Loucy (cell line): ENCODE results near the gene OTC.
A peak's percentile ranks its signal among the peaks of the same experiment; 100 is the strongest.

Source experiments
- H2AFZ ChIP-seq: fragments of 200-600 bp; sonication (generic); 2 replicates; pipeline ENCODE4 v1.6.0; 2016; ENCODE audit warnings: antibody characterized with exemption, mild to moderate bottlenecking, low read length, moderate library complexity
- H3F3A ChIP-seq: fragments of 200-600 bp; 2 replicates; pipeline ENCODE4 v1.6.0; 2016; ENCODE audit warnings: antibody characterized with exemption, low read depth, mild to moderate bottlenecking
- H3K27me3 ChIP-seq: fragments of 200-600 bp; sonication (generic); 2 replicates; pipeline ENCODE4 v1.6.1; 2014; ENCODE audit warnings: low read length, mild to moderate bottlenecking; ENCODE audit not compliant: insufficient read depth, poor library complexity, severe bottlenecking
- H3K36me3 ChIP-seq: fragments of 200-600 bp; sonication (generic); 2 replicates; pipeline ENCODE4 v1.6.1; 2016; ENCODE audit warnings: low read length; ENCODE audit not compliant: insufficient read depth
- H3K4me1 ChIP-seq: fragments of 200-600 bp; sonication (generic); 2 replicates; pipeline ENCODE4 v1.5.1; 2014; ENCODE audit warnings: low read length, mild to moderate bottlenecking; ENCODE audit not compliant: insufficient read depth, poor library complexity, severe bottlenecking
- H3K4me2 ChIP-seq: fragments of 200-600 bp; sonication (generic); 2 replicates; pipeline ENCODE4 v1.6.0; 2014; ENCODE audit warnings: antibody characterized with exemption, low read length, low read depth, mild to moderate bottlenecking; ENCODE audit not compliant: poor library complexity, severe bottlenecking
- H3K4me3 ChIP-seq: fragments of 200-600 bp; sonication (generic); 2 replicates; pipeline ENCODE4 v1.5.1; 2014; ENCODE audit warnings: low read length, mild to moderate bottlenecking, mixed read lengths; ENCODE audit not compliant: poor library complexity, severe bottlenecking
- H3K79me2 ChIP-seq: fragments of 200-600 bp; sonication (generic); 2 replicates; pipeline ENCODE4 v1.6.1; 2014; ENCODE audit warnings: low read length; ENCODE audit not compliant: insufficient read depth
- H3K9ac ChIP-seq: fragments of 200-600 bp; sonication (generic); 2 replicates; pipeline ENCODE4 v1.6.0; 2014; ENCODE audit warnings: mild to moderate bottlenecking, low read depth, low read length, moderate library complexity; ENCODE audit not compliant: poor library complexity, severe bottlenecking
- H3K9me2 ChIP-seq: fragments of 200-600 bp; sonication (generic); replicated peaks from 2 replicates; pipeline ENCODE4 v1.6.1; 2016; ENCODE audit warnings: low read depth, low read length, mixed read lengths
- H3K9me3 ChIP-seq: fragments of 200-600 bp; sonication (generic); 2 replicates; pipeline ENCODE4 v1.6.1; 2014; ENCODE audit warnings: mild to moderate bottlenecking, antibody characterized with exemption, low read length, low read depth; ENCODE audit not compliant: insufficient read depth
- H4K20me1 ChIP-seq: fragments of 200-600 bp; sonication (generic); 2 replicates; pipeline ENCODE4 v1.6.0; 2014; ENCODE audit warnings: antibody characterized with exemption, low read length, mild to moderate bottlenecking; ENCODE audit not compliant: insufficient read depth, poor library complexity, severe bottlenecking
- EZH2phosphoT487 ChIP-seq: fragments of 200-600 bp; IDR thresholded peaks from 2 replicates; pipeline ENCODE4 v1.6.1; 2018; ENCODE audit warnings: antibody characterized with exemption, mild to moderate bottlenecking, moderate library complexity, borderline replicate concordance
- TF ChIP-seq, protein P1 (sequence below): fragments of 200-600 bp; sonication (generic); conservative IDR thresholded peaks from 2 replicates; pipeline ENCODE4 v1.5.1; 2014; ENCODE audit warnings: mild to moderate bottlenecking, antibody characterized with exemption, low read length

Gene OTC

DNA sequence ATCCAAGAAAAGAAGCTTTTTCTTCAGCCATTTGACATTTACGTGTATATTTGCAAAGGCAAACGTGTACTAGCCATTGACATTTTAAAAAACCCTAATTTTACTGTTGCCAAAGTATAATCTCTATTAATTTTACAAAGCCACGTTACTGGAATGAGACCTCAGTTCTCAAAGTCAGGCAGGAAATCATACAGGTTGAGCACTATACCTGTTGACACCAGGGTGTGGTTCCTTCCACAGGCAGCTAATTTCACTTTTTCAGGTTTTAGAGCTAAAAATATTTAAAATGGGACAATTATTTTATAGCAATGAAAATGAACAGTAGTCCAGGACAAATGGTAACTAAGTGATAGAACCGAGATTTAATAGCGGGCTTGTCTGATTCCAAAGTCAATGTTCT, 31.6 kb upstream of the OTC start:
- H3K36me3 ChIP-seq = peaks cover 24% of the 10 kb centered on the region
- peak overlapping the region; percentile 97 for H3K4me3 ChIP-seq
- no peak overlapping the region for H2AFZ ChIP-seq
- H3K9ac ChIP-seq = peak overlapping the region; percentile 98
- no peaks in the 10 kb centered on the region for H3K9me2 ChIP-seq
- H4K20me1 ChIP-seq = no peaks in the 10 kb centered on the region
- peaks cover 84% of the 10 kb centered on the region for H3K79me2 ChIP-seq
- H3K27me3 ChIP-seq = no peaks in the 10 kb centered on the region
- H3K4me2 ChIP-seq = peak overlapping the region; percentile 99
- TF ChIP-seq, protein P1, sequence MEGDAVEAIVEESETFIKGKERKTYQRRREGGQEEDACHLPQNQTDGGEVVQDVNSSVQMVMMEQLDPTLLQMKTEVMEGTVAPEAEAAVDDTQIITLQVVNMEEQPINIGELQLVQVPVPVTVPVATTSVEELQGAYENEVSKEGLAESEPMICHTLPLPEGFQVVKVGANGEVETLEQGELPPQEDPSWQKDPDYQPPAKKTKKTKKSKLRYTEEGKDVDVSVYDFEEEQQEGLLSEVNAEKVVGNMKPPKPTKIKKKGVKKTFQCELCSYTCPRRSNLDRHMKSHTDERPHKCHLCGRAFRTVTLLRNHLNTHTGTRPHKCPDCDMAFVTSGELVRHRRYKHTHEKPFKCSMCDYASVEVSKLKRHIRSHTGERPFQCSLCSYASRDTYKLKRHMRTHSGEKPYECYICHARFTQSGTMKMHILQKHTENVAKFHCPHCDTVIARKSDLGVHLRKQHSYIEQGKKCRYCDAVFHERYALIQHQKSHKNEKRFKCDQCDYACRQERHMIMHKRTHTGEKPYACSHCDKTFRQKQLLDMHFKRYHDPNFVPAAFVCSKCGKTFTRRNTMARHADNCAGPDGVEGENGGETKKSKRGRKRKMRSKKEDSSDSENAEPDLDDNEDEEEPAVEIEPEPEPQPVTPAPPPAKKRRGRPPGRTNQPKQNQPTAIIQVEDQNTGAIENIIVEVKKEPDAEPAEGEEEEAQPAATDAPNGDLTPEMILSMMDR = no peak
- TF ChIP-seq EZH2phosphoT487 = no peak
- H3K9me3 ChIP-seq = no peaks in the 10 kb centered on the region
- H3F3A ChIP-seq = peaks cover 17% of the 10 kb centered on the region; the same call in 1 of the 2 replicates
- peaks cover 72% of the 10 kb centered on the region for H3K4me1 ChIP-seq

GRCh38 chrX:38326086-38326485, 26.3 kb upstream of the OTC start:
- Histone ChIP-seq H3K9me2 (no peaks in the 10 kb centered on the region), H3F3A (no peaks in the 10 kb centered on the region), H3K27me3 (no peaks in the 10 kb centered on the region), H3K4me1 (peaks cover 52% of the 10 kb centered on the region), H3K9ac (peak overlapping the region; percentile 98), H2AFZ (no peak overlapping the region), H3K4me2 (peak overlapping the region; percentile 99), H3K4me3 (peak overlapping the region; percentile 97), H3K9me3 (no peaks in the 10 kb centered on the region), H4K20me1 (no peaks in the 10 kb centered on the region), H3K79me2 (peaks cover 58% of the 10 kb centered on the region), H3K36me3 (no peaks in the 10 kb centered on the region)
- TF ChIP-seq, protein P1 = no peak
- no peak for TF ChIP-seq EZH2phosphoT487

DNA sequence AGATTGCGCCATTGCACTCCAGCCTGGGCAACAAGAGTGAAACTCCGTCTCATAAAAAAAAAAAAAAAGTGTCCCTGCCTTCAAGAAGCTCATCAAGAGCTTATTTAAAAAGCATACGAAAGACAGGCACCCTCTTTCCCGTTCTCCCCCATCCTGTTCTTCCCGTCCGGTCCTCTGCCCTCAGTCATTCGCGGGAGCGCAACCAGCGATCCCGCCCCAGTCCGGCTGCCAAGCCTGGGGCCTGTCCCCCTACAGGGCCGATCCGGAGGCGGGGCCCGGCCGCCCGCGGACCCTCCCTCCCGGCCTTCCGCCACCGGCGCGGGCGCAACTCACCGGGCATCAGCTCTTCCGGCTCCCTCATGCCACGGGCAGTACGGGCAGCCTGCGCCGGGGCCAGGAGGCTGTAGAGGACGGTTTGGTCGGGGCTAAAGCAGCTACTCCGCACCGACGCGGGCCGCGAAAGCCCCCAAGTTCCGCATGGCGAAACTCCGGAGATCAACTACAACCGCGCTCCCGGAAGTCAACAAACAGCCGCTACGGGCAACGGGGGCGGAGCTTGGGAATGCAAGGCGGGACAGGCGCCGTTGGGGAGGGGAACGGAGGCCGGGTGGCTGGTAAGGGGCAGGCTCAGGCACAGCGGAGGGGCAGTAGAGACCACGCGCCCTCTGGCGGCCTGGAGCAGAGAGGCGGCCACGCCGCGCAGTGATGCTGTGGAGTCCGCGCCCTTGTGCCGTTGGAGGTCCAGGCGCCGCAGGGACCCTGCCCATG, 25.2 kb upstream of the OTC start, which contains the start of gene RPGR:
TSS of gene RPGR (minus strand) at position 503 of the 768 bp plus-strand sequence. CDS start at position 361, 142 bp downstream.
- Histone ChIP-seq H3K4me1 (peaks cover 43% of the 10 kb centered on the region), H2AFZ (peak within 1 kb of the TSS; percentile 79), H3F3A (no peaks in the 10 kb centered on the region), H3K79me2 (peaks cover 47% of the 10 kb centered on the region), H3K4me3 (peak within 1 kb of the TSS; percentile 97), H3K4me2 (peak within 1 kb of the TSS; percentile 99), H3K9me3 (no peaks in the 10 kb centered on the region), H3K9ac (peak within 1 kb of the TSS; percentile 98), H4K20me1 (no peaks in the 10 kb centered on the region), H3K9me2 (no peaks in the 10 kb centered on the region), H3K36me3 (no peaks in the 10 kb centered on the region), H3K27me3 (no peaks in the 10 kb centered on the region)
- TF ChIP-seq, protein P1 = peak; percentile 64
- no peak for TF ChIP-seq EZH2phosphoT487
